Smooth muscle cell (in vitro differentiated cells): ENCODE results near the gene ZBTB20. TPM values are rescaled to one million over a fixed set of nuclear protein-coding genes. Genes with fewer than 3 reads are reported as not detected.

Source experiments
- DNase-seq: peaks from one replicate; lab custom pipeline; 2025; ENCODE audit not compliant: unreplicated experiment; lab: John Stamatoyannopoulos, UW
- H2AFZ ChIP-seq: fragments of 200-600 bp; sonication (generic); 2 replicates; pipeline ENCODE4 v1.6.0; 2016; ENCODE audit warnings: antibody characterized with exemption, low read depth, mild to moderate bottlenecking
- H3F3A ChIP-seq: fragments of 200-600 bp; sonication (generic); 2 replicates; pipeline ENCODE4 v1.6.0; 2017; ENCODE audit warnings: antibody characterized with exemption, low read depth
- H3K27ac ChIP-seq: fragments of 200-600 bp; sonication (generic); 2 replicates; pipeline ENCODE4 v1.5.1; 2016; ENCODE audit warnings: low read depth, mild to moderate bottlenecking
- H3K27me3 ChIP-seq: fragments of 200-600 bp; sonication (generic); 2 replicates; pipeline ENCODE4 v1.6.1; 2016; ENCODE audit warnings: low read depth, mild to moderate bottlenecking
- H3K36me3 ChIP-seq: fragments of 200-600 bp; sonication (generic); 2 replicates; pipeline ENCODE4 v1.5.1; 2016; ENCODE audit warnings: low read depth
- H3K4me1 ChIP-seq: fragments of 200-600 bp; sonication (generic); 2 replicates; pipeline ENCODE4 v1.5.1; 2016; ENCODE audit warnings: low read depth
- H3K4me2 ChIP-seq: fragments of 200-600 bp; sonication (generic); 2 replicates; pipeline ENCODE4 v1.6.0; 2016; ENCODE audit warnings: mild to moderate bottlenecking
- H3K4me3 ChIP-seq: fragments of 200-600 bp; sonication (generic); 2 replicates; pipeline ENCODE4 v1.5.1; 2016; ENCODE audit warnings: mild to moderate bottlenecking
- H3K79me2 ChIP-seq: fragments of 200-600 bp; sonication (generic); 2 replicates; pipeline ENCODE4 v1.6.0; 2016; ENCODE audit warnings: low read depth, mild to moderate bottlenecking
- H3K9ac ChIP-seq: fragments of 200-600 bp; sonication (generic); 2 replicates; pipeline ENCODE4 v1.6.0; 2016; ENCODE audit warnings: low read depth
- H3K9me3 ChIP-seq: fragments of 200-600 bp; sonication (generic); replicated peaks from 2 replicates; pipeline ENCODE4 v1.5.1; 2016; ENCODE audit warnings: low read depth
- H4K20me1 ChIP-seq: fragments of 200-600 bp; sonication (generic); 2 replicates; pipeline ENCODE4 v1.6.0; 2016; ENCODE audit warnings: low read depth
- CTCF ChIP-seq: fragments of 200-600 bp; sonication (generic); IDR thresholded peaks from 2 replicates; pipeline ENCODE4 v1.5.1; 2017; ENCODE audit warnings: borderline replicate concordance, mild to moderate bottlenecking, antibody characterized with exemption; ENCODE audit not compliant: insufficient read depth, poor library complexity, severe bottlenecking
- WGBS: methylation state at CpG from one replicate; pipeline ENCODE4 v1.1.7; 2016; ENCODE audit warnings: low lambda C conversion rate; 5-methylcytosine and 5-hydroxymethylcytosine counted together
- polyA plus RNA-seq: library from polyadenylated mRNA; unstranded; fragments of >200 nt; fragmentation: Nextera tagmentation; extraction: Ambion mirVana; gene quantifications from 2 replicates; pipeline ENCODE4 v1.2.1, GENCODE V29; 2016
- total RNA-seq: library from RNA; depleted of rRNA; stranded (reverse); fragments of >200 nt; gene quantifications from 2 replicates; pipeline ENCODE4 v1.2.3, GENCODE V29; 2014

ZBTB20 gene
- total and polyA plus RNA-seq, 2 experiments from 2014 or later, result 4.9 to 6.8 TPM

GRCh38 chr3:114377426-114377825 lies 769.7 kb downstream of the ZBTB20 start:
- no peaks in the 10 kb centered on the region for H3K9me3 ChIP-seq
- no peaks in the 10 kb centered on the region for H3K27me3 ChIP-seq
- no peak overlapping the region for H3K9ac ChIP-seq
- no peak overlapping the region for H2AFZ ChIP-seq
- H3K79me2 ChIP-seq, result no peaks in the 10 kb centered on the region
- no peaks in the 10 kb centered on the region for H3K36me3 ChIP-seq
- H3K4me1 ChIP-seq, result peaks cover 11% of the 10 kb centered on the region
- no peaks in the 10 kb centered on the region for H4K20me1 ChIP-seq
- no peak for TF ChIP-seq CTCF
- no peak overlapping the region for H3K4me2 ChIP-seq
- no peak for DNase-seq
- WGBS, result 89% methylated on average over 4 of the region's 4 CpGs
- H3K4me3 ChIP-seq, result no peak overlapping the region
- peaks cover 8% of the 10 kb centered on the region for H3F3A ChIP-seq
- no peak overlapping the region for H3K27ac ChIP-seq

DNA sequence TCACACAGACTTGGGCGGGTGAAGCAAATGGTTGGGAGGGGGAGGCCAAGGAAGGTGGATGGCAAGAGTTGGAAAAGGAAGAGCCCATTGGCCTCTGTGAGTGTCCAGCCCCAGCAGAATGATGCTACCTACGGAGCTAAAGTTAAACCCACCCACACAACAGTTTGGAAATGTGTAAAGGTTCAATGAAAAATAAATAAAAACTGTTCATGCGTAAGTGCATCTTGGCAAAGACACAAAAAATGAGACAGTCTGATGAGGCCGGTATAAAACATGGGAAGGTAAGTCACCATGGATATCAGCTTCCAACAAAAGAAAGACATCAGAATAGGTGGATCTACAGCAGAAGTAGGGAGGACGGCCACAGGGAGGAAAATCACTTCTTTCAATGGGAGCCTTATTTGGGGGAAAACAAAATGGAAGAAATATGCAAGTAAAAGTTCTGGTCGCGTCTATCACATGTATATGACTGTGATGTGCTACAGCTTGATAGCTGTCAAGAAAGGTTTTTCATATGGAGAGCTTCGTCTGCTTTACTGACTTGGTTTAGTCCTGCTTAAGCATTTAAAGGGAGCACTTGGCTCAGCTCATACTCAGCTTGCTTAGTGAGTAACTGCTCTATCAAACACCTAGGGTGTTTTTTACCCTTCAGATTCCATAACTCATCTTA lies 770.4 kb downstream of the ZBTB20 start:
- Histone ChIP-seq H4K20me1 (no peaks in the 10 kb centered on the region), H3K27me3 (no peaks in the 10 kb centered on the region), H3K4me1 (peaks cover 11% of the 10 kb centered on the region), H3K36me3 (no peaks in the 10 kb centered on the region), H3K79me2 (no peaks in the 10 kb centered on the region), H3K9ac (no peak overlapping the region), H3K4me2 (no peak overlapping the region), H3F3A (peaks cover 8% of the 10 kb centered on the region), H2AFZ (no peak overlapping the region), H3K27ac (no peak overlapping the region), H3K9me3 (no peaks in the 10 kb centered on the region), H3K4me3 (no peak overlapping the region)
- DNase-seq, result no peak
- 92% methylated on average over 8 of the region's 8 CpGs for WGBS
- no peak for TF ChIP-seq CTCF

DNA sequence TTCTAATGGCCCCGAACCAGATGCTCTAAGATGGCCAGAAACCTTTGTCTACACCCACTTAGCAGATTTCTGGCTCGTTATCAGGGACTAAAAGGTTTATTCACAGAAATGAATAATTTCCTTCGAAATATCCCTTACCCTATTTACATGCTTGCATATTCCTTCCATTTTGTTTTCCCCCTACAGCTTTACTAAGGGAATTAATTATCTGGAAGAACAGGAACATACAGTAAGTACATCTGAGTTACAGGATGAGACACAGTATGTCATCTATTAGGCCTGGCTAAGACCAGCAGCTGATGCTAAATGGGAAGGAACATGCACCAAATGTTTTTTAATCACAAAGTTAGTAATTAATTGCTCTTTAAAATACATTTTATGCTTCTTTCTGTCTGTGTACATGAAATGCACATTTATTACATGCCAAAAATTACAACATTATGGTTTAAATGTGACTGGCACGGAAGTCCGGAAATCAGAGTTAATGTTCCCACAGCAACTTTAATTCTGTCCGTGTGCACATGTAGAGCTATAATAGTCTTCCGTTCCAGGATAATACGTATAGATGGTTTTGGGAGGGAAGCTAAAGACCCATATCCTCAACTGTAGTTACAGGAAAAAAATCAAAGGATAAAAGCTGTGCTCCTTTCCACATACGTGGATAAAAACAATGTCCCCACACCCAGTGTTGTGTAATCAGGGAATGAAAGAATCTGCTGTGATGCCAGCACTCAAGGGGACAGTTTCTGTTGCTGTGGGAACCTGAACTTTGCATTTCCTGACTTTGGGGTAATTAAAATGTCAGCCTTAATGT lies 771.3 kb downstream of the ZBTB20 start:
- no peak overlapping the region for H2AFZ ChIP-seq
- no peak overlapping the region for H3K9ac ChIP-seq
- H3K27me3 ChIP-seq, result no peaks in the 10 kb centered on the region
- H3K4me3 ChIP-seq, result no peak overlapping the region
- no peaks in the 10 kb centered on the region for H3K79me2 ChIP-seq
- no peak overlapping the region for H3K4me2 ChIP-seq
- no peak overlapping the region for H3K27ac ChIP-seq
- peaks cover 10% of the 10 kb centered on the region for H3K4me1 ChIP-seq
- no peaks in the 10 kb centered on the region for H4K20me1 ChIP-seq
- no peak for DNase-seq
- no peak for TF ChIP-seq CTCF
- H3K36me3 ChIP-seq, result no peaks in the 10 kb centered on the region
- no peaks in the 10 kb centered on the region for H3K9me3 ChIP-seq
- H3F3A ChIP-seq, result peaks cover 8% of the 10 kb centered on the region
- 84% methylated on average over 9 of the region's 9 CpGs for WGBS
